GM18907 (cell line): ENCODE measurements around the gene TBC1D14.

ENCODE experiments used
- ATAC-seq: cut with Tn5 transposase; IDR thresholded peaks from one replicate; pipeline ENCODE4 v1.9.1; 2021; ENCODE audit warnings: mild to moderate bottlenecking, moderate library complexity; ENCODE audit not compliant: unreplicated experiment

Gene TBC1D14, protein sequence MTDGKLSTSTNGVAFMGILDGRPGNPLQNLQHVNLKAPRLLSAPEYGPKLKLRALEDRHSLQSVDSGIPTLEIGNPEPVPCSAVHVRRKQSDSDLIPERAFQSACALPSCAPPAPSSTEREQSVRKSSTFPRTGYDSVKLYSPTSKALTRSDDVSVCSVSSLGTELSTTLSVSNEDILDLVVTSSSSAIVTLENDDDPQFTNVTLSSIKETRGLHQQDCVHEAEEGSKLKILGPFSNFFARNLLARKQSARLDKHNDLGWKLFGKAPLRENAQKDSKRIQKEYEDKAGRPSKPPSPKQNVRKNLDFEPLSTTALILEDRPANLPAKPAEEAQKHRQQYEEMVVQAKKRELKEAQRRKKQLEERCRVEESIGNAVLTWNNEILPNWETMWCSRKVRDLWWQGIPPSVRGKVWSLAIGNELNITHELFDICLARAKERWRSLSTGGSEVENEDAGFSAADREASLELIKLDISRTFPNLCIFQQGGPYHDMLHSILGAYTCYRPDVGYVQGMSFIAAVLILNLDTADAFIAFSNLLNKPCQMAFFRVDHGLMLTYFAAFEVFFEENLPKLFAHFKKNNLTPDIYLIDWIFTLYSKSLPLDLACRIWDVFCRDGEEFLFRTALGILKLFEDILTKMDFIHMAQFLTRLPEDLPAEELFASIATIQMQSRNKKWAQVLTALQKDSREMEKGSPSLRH

DNA sequence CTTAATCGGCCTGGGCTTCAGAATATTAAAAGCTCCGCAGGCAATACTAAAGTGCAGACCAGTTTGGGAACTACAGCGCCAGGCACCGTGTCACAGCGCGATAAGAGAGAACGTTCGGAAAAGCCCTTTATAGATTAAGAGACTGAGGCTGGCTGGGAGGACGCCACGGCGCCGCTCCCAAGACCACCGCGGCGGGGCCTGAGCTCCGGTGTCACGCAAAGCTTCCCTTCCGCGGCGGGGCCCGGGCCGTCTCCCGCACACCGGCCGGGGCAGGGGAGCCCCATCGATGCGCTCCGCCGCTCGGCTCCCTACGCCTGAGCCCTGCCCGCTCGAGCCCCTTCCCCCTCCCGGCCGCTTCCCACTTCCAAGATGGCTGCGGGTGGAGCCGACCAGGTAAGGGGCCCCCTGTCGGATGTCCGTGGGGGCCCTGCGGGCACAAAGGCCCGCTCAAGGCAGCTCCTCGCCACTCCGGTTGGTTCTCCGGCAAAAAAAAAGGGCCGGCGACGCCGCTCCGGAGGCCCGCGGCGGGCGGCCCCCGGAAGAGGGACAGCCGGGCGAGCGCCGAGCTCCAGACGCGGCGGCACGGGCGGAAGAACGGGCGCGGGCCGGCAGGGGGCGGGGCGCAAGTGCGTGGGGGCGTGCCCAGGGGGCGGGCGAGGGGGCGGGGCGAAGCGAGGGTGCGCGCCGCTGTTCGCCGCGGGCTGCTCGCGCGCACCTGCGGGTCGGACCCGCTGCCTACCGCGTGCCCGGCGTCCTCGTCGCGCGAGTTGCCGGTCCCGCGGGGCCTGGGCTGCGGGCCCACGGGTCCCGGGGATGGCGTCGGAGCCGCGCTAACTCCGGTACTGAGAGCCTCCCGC is at the start of gene TBC1D14:
TSS of gene TBC1D14 (plus strand) at position 714 of the 857 bp plus-strand sequence. CDS start 13,564 bp downstream, outside the sequence.
- peak; percentile 91 for ATAC-seq

DNA sequence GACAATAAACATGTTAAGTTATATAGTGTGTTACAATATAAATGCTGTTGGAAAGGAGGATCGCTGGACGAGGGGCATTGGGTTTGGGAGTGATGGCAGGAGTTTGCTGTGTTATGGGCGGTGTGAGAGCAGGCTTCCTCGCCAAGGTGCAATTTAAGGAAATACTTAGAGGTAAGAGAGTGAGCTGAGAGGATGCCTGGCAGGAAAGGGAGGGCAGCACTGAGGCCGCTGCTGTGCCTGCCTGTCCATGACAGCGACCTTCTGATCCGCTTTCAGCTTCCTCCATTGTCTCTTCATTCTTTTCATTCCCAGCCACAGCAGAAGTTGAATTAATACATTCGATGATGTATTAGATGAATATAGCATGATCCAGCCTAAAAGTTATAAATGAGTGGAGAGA is 41.2 kb upstream of the TBC1D14 start:
- no peak for ATAC-seq

DNA sequence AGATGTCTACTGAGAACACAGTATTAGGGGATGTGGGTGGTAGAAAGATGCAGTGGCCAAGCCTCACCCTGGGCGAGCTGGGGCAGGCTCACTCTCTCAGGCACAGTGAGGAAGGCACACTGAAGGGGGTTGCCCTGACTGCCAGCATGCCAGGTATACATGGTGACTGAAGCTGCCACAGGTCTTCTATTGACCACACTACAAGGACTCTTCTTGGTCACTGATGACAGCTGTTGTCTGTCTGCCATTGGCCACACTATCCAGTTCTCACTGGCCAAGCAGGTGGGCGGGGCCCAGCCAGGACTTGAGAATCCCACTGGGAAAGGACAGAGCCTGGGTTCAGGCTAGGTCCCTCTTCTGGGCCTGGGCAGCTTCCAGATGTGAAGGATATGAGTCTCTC is 39.7 kb upstream of the TBC1D14 start:
- ATAC-seq = no peak

DNA sequence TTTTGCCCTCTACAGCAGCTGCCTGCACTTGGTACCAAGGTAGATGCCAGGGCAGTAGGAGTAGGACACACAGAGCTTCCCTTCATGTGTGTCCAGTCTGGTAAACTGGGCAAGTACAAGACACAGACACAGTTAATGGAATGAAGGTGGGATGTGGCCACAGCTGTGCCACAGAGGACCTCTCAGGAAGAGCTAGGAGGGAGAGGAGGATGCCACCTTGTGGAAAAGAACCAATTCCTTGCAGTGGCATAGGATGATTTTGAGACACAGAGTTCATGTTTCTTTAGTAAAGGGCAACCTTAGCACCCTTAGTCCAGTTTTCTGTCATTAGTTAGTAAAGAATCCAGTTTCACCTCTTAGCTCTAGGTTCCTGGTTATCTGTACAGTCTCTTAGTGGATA is 36.3 kb upstream of the TBC1D14 start:
- no peak for ATAC-seq

DNA sequence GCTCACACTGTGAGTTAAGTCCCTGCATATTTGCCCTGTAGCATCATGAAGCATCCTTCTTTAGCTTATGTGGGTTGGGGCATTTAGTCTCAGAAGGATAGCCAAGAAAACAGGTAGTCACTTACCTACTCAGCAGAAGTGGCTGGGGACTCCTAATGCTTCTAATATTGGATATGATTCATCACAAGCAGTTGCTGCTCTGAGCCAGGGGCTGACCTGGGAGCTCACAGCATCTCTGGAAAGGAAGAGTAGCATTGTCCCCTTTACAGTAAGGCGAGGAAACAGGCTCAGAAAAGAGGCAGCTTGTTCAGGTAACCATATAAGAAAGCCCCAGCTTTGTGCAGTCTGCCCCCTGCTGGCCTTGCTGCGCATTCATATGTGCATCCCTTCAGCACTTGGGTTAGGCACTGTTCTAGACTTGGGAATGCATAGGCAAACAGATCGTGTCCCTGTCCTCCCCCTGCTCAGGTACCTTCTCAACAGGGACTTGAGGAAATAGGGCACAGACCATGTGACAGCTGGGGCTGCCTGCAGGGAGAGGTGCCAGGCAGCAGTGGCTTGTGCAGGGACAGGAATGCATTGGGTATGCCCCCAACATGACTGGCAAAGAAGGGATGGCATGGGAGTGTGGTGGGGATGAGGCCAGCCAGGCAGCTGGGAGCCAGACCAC is 35.7 kb upstream of the TBC1D14 start:
- ATAC-seq = peak; percentile 52

DNA sequence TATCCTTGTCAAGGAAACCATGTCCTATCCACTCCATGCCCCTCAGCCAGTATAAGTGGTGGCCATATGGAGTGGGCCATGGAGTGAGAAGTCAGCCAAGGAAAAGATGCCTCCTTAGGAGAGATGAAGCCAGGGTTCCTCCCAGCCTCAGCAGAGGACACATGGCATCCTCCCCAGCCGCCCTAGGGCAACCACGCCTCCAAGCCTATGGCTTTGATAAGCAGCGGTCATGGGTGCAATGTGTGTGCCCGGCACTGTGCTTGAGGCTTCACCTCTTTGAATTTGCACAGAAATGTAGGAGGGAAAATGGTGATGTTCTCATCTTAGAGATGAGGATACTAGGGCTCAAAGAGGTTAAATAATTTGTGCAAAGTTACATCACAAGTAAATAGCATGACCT is 34.6 kb upstream of the TBC1D14 start:
- ATAC-seq = no peak

DNA sequence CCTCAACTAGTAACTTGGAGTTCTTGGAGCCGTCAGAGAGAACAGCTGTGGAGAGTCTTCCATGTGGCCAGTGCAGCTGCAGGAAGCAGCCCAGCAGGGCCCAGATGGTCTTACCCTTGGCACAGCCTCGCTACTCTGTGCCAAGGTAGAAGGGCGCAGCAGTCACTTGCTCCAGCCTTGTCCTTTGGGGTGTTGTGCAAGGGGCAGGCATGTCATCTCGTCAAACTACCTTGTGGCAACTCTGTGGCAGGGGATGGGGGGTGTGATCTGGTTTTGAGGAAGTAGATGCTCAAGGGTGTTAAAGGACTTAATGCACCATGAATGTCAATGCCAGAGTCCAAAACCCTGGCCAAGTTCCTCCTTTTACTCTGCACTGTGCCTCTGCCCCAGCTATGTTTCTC is 34.2 kb upstream of the TBC1D14 start:
- no peak for ATAC-seq

DNA sequence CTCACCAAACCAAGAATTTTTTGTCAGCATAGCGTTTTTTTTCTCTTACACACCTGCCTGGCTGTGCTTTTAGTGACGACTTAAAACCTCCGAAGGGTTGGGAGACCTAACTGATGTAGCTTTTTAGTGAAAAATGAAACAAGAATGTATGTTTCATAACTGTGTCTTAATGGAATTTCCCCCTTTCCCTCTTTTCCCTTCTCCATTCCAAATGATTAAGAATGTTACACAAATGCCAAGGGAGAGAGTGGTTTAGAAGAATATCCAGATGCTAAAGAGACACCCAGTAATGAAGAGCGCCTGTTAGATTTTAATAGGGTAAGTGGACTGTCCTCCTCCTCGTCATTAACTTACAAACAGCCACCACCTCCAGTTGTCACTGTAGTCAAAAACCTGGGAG is 33.2 kb upstream of the TBC1D14 start:
- no peak for ATAC-seq

DNA sequence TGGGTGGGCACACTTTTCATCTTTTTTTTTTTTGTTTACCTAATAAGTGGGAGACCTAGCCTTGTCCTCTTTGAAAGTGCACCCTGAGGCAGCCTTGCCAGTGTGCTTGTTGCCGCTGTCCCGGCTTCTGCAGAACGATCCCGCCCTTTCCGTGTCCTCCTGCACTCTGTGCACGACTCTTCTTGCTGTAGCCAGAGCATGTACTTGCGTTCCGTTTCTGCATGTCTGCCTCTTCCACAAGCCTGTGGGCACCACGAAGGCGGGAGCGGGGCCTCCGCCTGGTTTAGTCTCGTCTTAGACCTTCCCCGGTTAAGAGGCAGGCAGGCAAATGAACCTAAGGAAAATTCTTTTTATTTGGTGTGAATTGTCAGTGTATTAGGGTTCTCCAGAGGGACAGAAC is 32.6 kb upstream of the TBC1D14 start:
- no peak for ATAC-seq

DNA sequence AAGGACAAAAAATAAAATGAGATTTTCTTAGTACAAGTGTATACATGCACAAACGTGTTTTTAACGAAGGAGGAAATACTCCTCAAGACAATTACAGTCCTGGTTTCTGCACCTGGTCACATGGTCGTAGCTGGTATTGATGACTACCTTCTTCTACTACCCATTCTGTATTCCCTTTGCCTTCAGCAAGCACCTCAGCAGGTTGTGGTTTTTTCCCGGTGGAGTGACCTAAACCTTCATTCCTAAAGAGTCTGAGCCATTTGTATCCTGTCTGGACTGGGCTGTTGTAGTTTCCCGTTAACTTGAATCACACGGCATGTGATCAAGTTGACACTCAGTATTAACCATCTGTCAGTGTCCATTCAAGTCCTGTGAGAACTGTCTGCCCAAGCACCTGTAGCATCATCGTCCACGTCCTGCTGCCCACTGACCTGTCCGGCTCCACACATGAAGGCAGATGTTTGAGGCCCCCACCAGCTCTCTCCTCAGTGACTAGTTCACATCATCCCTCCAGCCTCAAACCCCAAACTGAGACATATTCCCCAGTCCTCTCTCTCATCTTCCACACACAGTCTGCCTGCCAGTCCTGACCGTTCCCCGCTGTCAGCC is 31.1 kb upstream of the TBC1D14 start:
- ATAC-seq = no peak

DNA sequence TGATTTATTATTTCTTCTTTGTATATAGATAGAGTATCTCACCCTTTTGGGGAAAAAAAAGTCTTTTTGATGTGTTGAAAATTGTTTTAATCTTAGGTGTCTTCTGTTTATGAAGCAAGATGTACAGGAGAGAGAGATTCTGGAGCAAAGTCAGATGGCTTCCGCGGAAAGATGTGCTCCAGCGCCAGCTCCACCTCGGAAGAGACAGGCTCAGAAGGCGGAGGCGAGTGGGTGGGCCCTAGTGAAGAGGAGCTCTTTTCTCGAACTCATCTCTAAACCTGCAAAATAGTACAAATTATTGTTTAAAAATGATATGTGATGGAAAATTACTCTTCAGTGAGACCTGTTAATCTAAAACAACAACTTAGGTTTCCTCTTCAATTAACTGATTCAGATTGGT is 28.9 kb upstream of the TBC1D14 start:
- ATAC-seq = no peak

DNA sequence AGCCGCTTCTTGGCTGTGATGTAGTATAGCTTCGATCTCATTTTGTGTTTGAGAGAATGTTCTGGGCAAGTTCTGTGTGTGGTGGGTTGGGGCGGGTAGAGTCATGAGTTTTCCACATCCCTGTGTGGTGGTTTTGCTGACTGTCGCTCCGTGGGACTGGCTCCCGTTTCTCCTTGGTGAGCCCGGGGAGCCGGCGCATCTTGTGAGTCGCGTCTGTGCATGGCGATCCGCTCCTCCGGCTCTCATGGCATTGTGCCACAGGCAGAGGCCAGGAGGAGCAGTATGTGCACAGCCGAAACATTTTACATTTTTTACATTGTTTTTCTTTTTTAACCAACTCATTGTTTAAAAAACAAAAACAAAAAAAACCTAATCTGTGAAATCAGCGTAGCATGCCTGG is 27.7 kb upstream of the TBC1D14 start:
- ATAC-seq = no peak

DNA sequence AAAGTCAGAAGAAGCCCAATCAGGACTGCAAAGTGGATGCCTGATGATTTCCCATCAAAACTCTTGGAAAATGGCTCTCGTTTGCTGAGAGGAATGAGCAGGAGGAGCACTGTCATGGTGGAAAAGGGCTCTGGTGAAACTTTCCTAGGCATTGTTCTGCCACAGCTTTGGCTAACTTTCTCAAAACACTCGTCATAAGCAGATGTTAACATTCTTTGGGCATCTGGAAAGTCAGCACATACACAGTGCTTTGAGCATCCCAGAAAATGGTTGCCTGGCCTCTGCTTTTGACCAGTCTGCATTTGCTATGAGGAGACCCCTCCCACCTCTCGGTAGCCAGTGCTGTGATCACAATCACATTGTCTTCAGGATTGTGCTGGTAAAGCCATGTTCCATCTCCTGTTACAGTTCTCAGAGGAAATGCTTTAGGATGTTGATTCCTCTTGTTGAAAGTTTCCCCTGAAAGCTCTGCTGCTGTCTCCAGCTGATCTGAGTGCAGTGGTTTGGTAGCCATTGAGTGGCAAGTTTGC is 25.2 kb upstream of the TBC1D14 start:
- ATAC-seq = no peak

DNA sequence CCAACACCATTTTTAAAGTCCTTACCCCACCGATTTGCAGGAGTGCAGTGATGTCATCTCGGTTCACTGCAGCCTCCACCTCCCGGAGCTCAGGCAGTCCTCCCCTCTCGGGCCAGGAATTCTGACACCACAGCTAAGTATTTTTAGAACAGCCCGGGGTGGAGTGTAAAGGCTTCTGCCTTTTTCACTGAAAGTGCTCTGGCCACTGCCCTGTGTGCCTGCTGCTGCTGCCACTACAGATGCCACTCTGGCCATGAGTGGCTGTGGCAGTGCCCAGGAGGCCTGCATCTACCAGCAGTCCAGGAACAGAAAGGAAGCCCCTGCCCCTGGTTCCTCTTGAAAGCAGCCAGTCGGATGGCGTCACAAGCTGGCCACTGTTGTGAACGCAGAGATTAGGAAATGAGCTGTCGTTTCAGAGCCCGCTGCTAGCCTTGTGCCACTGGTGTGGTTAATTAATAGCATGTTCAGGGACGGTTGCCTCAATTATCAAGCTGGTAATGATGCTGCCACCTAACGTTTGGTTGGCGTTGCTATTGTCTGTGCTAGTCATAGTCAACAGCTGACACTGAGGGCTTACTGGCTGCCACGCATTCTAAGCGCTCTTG is 23.6 kb upstream of the TBC1D14 start:
- ATAC-seq = peak; percentile 78

DNA sequence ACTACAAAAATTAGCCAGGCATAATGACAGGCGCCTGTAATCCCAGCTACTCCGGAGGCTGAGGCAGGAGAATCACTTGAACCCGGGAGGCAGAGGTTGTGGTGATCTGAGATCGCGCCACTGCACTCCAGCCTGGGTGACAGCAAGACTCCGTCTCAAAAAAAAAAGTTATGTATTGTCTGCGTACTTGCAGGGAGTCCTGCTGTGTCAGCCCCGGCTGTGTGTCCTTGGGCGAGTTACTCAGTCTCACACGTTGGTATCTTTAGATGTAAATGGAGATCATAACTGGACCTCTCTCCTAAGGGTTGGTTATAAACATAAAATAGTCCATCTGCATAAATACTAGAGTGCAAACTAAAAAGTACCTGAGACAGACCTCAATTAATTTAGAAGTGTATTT is 22.7 kb upstream of the TBC1D14 start:
- ATAC-seq = no peak

DNA sequence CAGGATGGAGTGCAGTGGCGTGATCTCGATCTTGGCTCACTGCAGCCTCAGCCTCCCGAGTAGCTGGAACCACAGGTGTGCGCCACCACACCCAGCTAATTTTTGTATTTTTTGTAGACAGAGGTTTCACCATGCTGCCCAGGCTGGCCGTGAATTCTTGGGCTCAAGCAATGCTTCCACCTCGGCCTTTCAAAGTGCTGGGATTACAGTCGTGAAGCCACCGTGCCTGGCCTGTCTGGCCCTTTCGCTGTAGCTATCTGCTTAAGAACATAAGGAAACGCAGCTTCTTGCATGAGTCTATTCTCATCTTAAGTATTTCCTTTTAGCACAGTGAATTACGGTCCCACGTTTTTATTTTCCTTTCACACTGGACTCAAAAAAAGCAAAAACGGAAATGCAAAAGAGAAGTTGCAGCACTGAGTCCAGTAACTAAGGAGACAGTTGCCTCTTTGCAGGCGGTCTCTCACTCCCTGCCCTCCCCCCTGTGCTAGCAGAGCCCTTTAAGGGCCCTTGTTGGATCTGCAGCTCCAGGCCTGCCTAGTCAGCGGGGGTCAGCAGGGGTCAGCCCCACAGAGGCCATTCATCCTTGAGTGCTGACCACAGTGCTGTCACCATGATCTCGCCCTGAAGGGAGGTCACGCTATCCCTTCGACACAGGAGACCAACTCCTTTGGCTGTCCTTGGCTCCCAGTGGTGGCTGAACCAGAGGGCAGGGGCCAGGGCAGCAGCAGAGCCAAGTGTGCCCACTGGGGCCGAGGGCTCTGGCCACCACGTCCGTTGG is 21.8 kb upstream of the TBC1D14 start:
- ATAC-seq = no peak

DNA sequence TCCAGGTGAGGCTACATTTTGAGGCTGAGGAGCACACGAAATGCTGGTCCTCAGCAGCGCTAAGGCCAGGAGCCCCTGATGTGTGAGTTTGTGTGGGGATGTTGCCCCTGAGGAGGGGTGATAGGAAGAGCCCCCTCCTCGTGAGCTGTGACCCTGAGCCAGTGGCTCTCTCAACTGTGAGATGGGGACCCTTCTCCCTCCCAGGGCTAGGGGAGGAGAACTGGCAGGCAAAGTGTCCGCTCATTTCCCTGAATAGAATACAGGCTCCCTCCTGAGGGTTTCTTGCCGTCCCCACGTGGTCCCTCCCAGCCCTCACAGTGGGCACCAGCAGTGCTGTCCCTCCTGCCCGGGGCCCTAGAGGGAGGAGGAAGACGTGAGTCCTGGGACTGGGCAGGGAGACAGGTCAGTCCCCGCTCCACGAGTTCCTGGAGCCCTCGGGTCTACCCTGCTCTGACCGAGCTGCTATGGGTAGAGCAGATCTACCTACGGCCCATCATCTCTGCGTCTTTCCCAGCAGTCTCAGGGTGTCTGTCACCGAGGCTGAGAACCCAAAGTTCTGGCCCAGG is 21.0 kb upstream of the TBC1D14 start:
- ATAC-seq = no peak

DNA sequence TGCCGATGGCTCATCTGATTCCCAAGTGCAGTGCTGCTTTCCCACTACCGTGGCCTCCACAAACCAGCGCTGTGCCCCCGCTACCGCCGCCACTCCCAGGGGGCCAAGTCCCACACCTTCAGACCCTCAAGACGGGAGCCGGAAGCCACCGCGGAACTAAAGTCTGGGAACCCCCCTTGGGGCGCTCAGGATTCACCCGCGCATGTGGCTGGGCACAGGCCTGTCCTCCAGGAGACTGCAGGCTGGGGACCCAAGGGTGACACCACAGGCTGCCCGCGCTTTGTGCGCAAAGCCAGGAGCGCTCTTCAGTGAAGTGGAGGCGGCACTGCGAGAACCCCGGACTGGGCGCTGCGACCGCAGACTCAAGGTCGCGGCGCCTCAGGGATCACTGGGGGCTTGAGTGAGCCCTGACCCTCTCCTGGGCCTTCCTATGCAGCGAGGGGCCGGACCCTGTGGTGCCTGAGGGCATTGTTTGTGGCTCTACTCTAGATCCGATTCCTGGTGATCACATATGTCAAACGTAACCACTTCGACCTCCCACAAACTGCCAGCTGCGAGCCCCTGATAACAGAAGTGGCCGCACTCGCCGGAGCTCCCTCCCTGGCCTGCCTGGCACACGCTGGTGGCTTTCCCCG is 20.4 kb upstream of the TBC1D14 start:
- no peak for ATAC-seq
